Gastroesophageal sphincter (tissue), 3 donors: ENCODE results near the gene IL1F10.

Experiments
- POLR2A ChIP-seq, 2 donors: fragments of 450-650 bp; IDR thresholded peaks; one replicate each; pipeline ENCODE4 v1.6.1; 2017; ENCODE audit warnings: antibody characterized with exemption in 2 of 2, mild to moderate bottlenecking in 2 of 2, moderate library complexity in 1 of 2
- POLR2AphosphoS5 ChIP-seq: sonication (generic); formaldehyde crosslinking; IDR thresholded peaks from one replicate; pipeline ENCODE4 v1.6.1; 2017; ENCODE audit warnings: antibody characterized with exemption
- TF ChIP-seq, protein P1 (sequence below), 4 experiments: fragments of 200-600 bp in 2 of 4; fragments of 450-650 bp in 2 of 4; sonication (generic) in 1 of 4; IDR thresholded peaks; one replicate each; pipeline ENCODE4 v1.5.1; 2017 to 2019; ENCODE audit warnings: antibody characterized with exemption in 4 of 4, mild to moderate bottlenecking in 2 of 4, moderate library complexity in 2 of 4

DNA sequence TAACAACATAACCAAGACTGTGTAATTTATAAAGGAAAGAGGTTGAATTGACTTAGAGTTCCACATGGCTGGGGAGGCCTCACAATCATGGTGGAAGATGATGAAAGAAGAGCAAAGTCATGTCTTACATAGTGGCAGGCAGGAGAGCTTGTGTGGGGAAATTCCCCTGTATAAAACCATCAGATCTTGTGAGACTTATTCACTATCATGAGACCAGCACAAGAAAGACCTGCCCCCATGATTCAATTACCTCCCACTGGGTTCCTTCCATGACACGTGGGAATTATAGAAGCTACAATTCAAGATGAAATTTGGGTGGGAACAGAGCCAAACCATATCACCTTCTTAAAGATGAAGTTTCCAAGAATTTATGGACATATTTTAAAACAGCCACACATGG is 11.2 kb upstream of the IL1F10 start:
- TF ChIP-seq, protein P1, sequence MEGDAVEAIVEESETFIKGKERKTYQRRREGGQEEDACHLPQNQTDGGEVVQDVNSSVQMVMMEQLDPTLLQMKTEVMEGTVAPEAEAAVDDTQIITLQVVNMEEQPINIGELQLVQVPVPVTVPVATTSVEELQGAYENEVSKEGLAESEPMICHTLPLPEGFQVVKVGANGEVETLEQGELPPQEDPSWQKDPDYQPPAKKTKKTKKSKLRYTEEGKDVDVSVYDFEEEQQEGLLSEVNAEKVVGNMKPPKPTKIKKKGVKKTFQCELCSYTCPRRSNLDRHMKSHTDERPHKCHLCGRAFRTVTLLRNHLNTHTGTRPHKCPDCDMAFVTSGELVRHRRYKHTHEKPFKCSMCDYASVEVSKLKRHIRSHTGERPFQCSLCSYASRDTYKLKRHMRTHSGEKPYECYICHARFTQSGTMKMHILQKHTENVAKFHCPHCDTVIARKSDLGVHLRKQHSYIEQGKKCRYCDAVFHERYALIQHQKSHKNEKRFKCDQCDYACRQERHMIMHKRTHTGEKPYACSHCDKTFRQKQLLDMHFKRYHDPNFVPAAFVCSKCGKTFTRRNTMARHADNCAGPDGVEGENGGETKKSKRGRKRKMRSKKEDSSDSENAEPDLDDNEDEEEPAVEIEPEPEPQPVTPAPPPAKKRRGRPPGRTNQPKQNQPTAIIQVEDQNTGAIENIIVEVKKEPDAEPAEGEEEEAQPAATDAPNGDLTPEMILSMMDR (IDR thresholded peaks at IDR 0.05): no peak
- TF ChIP-seq POLR2A (IDR thresholded peaks at IDR 0.05) (no peak), POLR2AphosphoS5 (no peak)
